OCI-LY3 (cell line): ENCODE measurements around the gene BCCIP.

ENCODE experiments used
- H2AFZ ChIP-seq: fragments of 200-600, 300-600 bp; shearing (Covaris generic); 2 replicates; pipeline ENCODE4 v1.6.0; 2014; ENCODE audit warnings: antibody characterized with exemption, low read depth, low read length
- H3K27ac ChIP-seq: fragments of 200-600, 300-600 bp; sonication (generic); 2 replicates; pipeline ENCODE4 v1.5.1; 2014; ENCODE audit warnings: mild to moderate bottlenecking, low read length, moderate library complexity, mixed read lengths
- H3K27me3 ChIP-seq: fragments of 200-600, 300-600 bp; sonication (generic); 2 replicates; pipeline ENCODE4 v1.6.1; 2014; ENCODE audit warnings: low read depth, low read length, mixed read lengths
- H3K36me3 ChIP-seq: fragments of 200-600, 300-600 bp; sonication (generic); replicated peaks from 2 replicates; pipeline ENCODE3; 2014; ENCODE audit warnings: low read depth, low read length, mixed read lengths
- H3K4me1 ChIP-seq: fragments of 300-600, 200-600 bp; sonication (generic); 2 replicates; pipeline ENCODE4 v1.6.1; 2014; ENCODE audit warnings: low read length, mixed read lengths
- H3K4me2 ChIP-seq: fragments of 200-600, 300-600 bp; sonication (generic); 2 replicates; pipeline ENCODE4 v1.6.1; 2014; ENCODE audit warnings: low read length, mixed read lengths
- H3K4me3 ChIP-seq: fragments of 300-600, 200-600 bp; sonication (generic); 2 replicates; pipeline ENCODE4 v1.5.1; 2014; ENCODE audit warnings: antibody characterized with exemption, mild to moderate bottlenecking, low read length, moderate library complexity
- H3K79me2 ChIP-seq: fragments of 300-600, 200-600 bp; shearing (Covaris generic); 2 replicates; pipeline ENCODE4 v1.6.1; 2014; ENCODE audit warnings: mild to moderate bottlenecking, low read length, mixed read lengths
- H3K9ac ChIP-seq: fragments of 300-600, 200-600 bp; shearing (Covaris generic); 2 replicates; pipeline ENCODE4 v1.6.0; 2014; ENCODE audit warnings: mild to moderate bottlenecking, low read length, moderate library complexity
- H3K9me3 ChIP-seq: fragments of 200-600, 300-600 bp; shearing (Covaris generic); 2 replicates; pipeline ENCODE4 v1.6.1; 2014; ENCODE audit warnings: low read length, mixed read lengths; ENCODE audit not compliant: insufficient read depth
- H4K20me1 ChIP-seq: fragments of 200-600, 300-600 bp; sonication (generic); 2 replicates; pipeline ENCODE4 v1.6.1; 2016; ENCODE audit warnings: low read length, mixed read lengths; ENCODE audit not compliant: insufficient read depth
- EZH2phosphoT487 ChIP-seq: fragments of 200-600 bp; shearing (Covaris generic); IDR thresholded peaks from 2 replicates; pipeline ENCODE4 v1.6.1; 2018; ENCODE audit warnings: antibody characterized with exemption, mixed run types, low read depth
- TF ChIP-seq, protein P1 (sequence below): fragments of 200-600, 300-600 bp; sonication (generic); IDR thresholded peaks from 2 replicates; pipeline ENCODE4 v1.5.1; 2014; ENCODE audit warnings: antibody characterized with exemption, low read length, low read depth

The BCCIP gene

GRCh38 chr10:125828311-125828710 is 5.0 kb downstream of the BCCIP start:
- H3K36me3 ChIP-seq, result peaks cover 27% of the 10 kb centered on the region
- peaks cover 43% of the 10 kb centered on the region for H3K79me2 ChIP-seq
- no peak overlapping the region for H3K9ac ChIP-seq
- peaks cover 8% of the 10 kb centered on the region for H3K4me1 ChIP-seq
- H3K27ac ChIP-seq, result no peak overlapping the region
- 0 out of 2 replicates have a peak, but pooled peaks cover 6% of the 10 kb centered on the region for H4K20me1 ChIP-seq
- no peaks in the 10 kb centered on the region for H3K9me3 ChIP-seq
- TF ChIP-seq EZH2phosphoT487, result no peak
- TF ChIP-seq, protein P1, sequence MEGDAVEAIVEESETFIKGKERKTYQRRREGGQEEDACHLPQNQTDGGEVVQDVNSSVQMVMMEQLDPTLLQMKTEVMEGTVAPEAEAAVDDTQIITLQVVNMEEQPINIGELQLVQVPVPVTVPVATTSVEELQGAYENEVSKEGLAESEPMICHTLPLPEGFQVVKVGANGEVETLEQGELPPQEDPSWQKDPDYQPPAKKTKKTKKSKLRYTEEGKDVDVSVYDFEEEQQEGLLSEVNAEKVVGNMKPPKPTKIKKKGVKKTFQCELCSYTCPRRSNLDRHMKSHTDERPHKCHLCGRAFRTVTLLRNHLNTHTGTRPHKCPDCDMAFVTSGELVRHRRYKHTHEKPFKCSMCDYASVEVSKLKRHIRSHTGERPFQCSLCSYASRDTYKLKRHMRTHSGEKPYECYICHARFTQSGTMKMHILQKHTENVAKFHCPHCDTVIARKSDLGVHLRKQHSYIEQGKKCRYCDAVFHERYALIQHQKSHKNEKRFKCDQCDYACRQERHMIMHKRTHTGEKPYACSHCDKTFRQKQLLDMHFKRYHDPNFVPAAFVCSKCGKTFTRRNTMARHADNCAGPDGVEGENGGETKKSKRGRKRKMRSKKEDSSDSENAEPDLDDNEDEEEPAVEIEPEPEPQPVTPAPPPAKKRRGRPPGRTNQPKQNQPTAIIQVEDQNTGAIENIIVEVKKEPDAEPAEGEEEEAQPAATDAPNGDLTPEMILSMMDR, result no peak
- no peaks in the 10 kb centered on the region for H3K27me3 ChIP-seq
- H3K4me2 ChIP-seq, result no peak overlapping the region
- no peak overlapping the region for H3K4me3 ChIP-seq
- H2AFZ ChIP-seq, result no peak overlapping the region

GRCh38 chr10:125836746-125837145 is 13.4 kb downstream of the BCCIP start:
- Histone ChIP-seq H3K27me3 (no peaks in the 10 kb centered on the region), H3K4me1 (no peaks in the 10 kb centered on the region), H3K36me3 (peaks cover 20% of the 10 kb centered on the region), H2AFZ (no peak overlapping the region), H4K20me1 (no peaks in the 10 kb centered on the region), H3K9me3 (no peaks in the 10 kb centered on the region), H3K27ac (no peak overlapping the region), H3K79me2 (no peaks in the 10 kb centered on the region), H3K4me3 (no peak overlapping the region), H3K9ac (no peak overlapping the region), H3K4me2 (no peak overlapping the region)
- no peak for TF ChIP-seq EZH2phosphoT487
- TF ChIP-seq, protein P1, result no peak

- no peaks in the 10 kb centered on the region for H3K4me1 ChIP-seq
- peaks cover 14% of the 10 kb centered on the region for H3K36me3 ChIP-seq
- no peak for TF ChIP-seq EZH2phosphoT487
- TF ChIP-seq, protein P1, result no peak
- H3K27ac ChIP-seq, result no peak overlapping the region
- H3K4me2 ChIP-seq, result no peak overlapping the region
- no peak overlapping the region for H3K9ac ChIP-seq
- no peaks in the 10 kb centered on the region for H4K20me1 ChIP-seq
- no peaks in the 10 kb centered on the region for H3K9me3 ChIP-seq
- H3K4me3 ChIP-seq, result no peak overlapping the region
- H3K27me3 ChIP-seq, result no peaks in the 10 kb centered on the region
- H2AFZ ChIP-seq, result no peak overlapping the region
- no peaks in the 10 kb centered on the region for H3K79me2 ChIP-seq
Measured at GRCh38 chr10:125838802-125839575, 15.6 kb downstream of the BCCIP start.

DNA sequence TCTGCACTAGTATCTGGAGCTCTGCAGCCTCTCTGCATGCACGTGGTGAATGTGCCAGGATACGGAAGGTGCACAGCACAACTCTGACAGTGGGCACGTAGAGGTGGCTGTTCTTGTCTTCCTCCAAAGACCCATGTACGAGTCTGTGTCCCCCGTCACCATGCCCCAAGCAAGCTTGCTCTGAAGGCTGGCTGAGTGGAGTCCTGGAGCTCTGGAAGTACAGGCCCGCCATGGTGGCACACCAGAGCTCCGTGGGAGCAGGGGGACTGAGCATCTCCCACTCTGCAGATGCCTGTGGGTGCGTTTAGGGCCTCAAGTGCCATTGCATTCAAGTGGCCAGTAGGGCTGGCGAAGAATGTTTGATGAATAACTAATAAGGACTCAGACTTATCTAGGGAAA is 17.1 kb downstream of the BCCIP start:
- Histone ChIP-seq H3K4me2 (no peak overlapping the region), H2AFZ (no peak overlapping the region), H3K27me3 (no peaks in the 10 kb centered on the region), H3K27ac (no peak overlapping the region), H3K79me2 (no peaks in the 10 kb centered on the region), H3K4me1 (no peaks in the 10 kb centered on the region), H3K9me3 (no peaks in the 10 kb centered on the region), H3K4me3 (no peak overlapping the region), H3K9ac (no peak overlapping the region), H3K36me3 (peaks cover 12% of the 10 kb centered on the region), H4K20me1 (no peaks in the 10 kb centered on the region)
- TF ChIP-seq EZH2phosphoT487, result no peak
- TF ChIP-seq, protein P1, result no peak
